Fibroblast of gingiva (primary cell): Measurements from ENCODE around the gene RALA.

Source experiments
- DNase-seq: peaks from one replicate; pipeline ENCODE4 v3.0.0-alpha.2; 2011; ENCODE audit warnings: low read depth

The RALA gene

GRCh38 chr7:39614299-39614698, 9.1 kb upstream of the RALA start:
- no peak for DNase-seq

- no peak for DNase-seq
Measured at GRCh38 chr7:39615350-39615975, 7.9 kb upstream of the RALA start.

- no peak for DNase-seq
Measured at GRCh38 chr7:39616138-39616537, 7.2 kb upstream of the RALA start.

GRCh38 chr7:39617005-39617404, 6.4 kb upstream of the RALA start:
- DNase-seq, result peak; percentile 62

GRCh38 chr7:39618868-39619267, 4.5 kb upstream of the RALA start:
- no peak for DNase-seq

GRCh38 chr7:39620486-39620885, 2.9 kb upstream of the RALA start:
- no peak for DNase-seq

- DNase-seq, result peak; percentile 48
Measured at GRCh38 chr7:39621261-39621660, 2.1 kb upstream of the RALA start.

- no peak for DNase-seq
Measured at GRCh38 chr7:39621784-39622411, 1.5 kb upstream of the RALA start.

- no peak for DNase-seq
Measured at GRCh38 chr7:39622609-39623008, 763 bp upstream of the RALA start.

GRCh38 chr7:39623732-39624441, 515 bp downstream of the RALA start:
- no peak for DNase-seq

GRCh38 chr7:39624442-39624807, 1.1 kb downstream of the RALA start:
- peak; percentile 54 for DNase-seq

GRCh38 chr7:39624935-39625694, 1.7 kb downstream of the RALA start:
- peak; percentile 88 for DNase-seq

- peak; percentile 90 for DNase-seq
Measured at GRCh38 chr7:39631736-39632308, 8.4 kb downstream of the RALA start.

- no peak for DNase-seq
Measured at GRCh38 chr7:39633563-39634477, 10.4 kb downstream of the RALA start.

GRCh38 chr7:39634478-39634805, 11.1 kb downstream of the RALA start:
- DNase-seq, result no peak

GRCh38 chr7:39637400-39637799, 14.0 kb downstream of the RALA start:
- DNase-seq, result no peak

GRCh38 chr7:39637963-39638485, 14.7 kb downstream of the RALA start:
- no peak for DNase-seq

- no peak for DNase-seq
Measured at GRCh38 chr7:39642896-39643295, 19.5 kb downstream of the RALA start.

- DNase-seq, result no peak
Measured at GRCh38 chr7:39644170-39644569, 20.8 kb downstream of the RALA start.

- DNase-seq, result no peak
Measured at GRCh38 chr7:39645482-39646407, 22.4 kb downstream of the RALA start.
